Measurements from ENCODE around the gene PCDHGA12. TPM values are rescaled to one million over a fixed set of nuclear protein-coding genes. Genes with fewer than 3 reads are reported as not detected.
"Not testable (repeated sequence)": the region's sequence is repeated elsewhere in the genome, so short reads cannot be mapped to it uniquely, and the experiment has no call there.

PCDHGA12 gene
- total and polyA plus RNA-seq, 2 donors (not counting 1 experiment from before 2014, with no cell fraction given): 0.27 to 2.8 TPM

DNA sequence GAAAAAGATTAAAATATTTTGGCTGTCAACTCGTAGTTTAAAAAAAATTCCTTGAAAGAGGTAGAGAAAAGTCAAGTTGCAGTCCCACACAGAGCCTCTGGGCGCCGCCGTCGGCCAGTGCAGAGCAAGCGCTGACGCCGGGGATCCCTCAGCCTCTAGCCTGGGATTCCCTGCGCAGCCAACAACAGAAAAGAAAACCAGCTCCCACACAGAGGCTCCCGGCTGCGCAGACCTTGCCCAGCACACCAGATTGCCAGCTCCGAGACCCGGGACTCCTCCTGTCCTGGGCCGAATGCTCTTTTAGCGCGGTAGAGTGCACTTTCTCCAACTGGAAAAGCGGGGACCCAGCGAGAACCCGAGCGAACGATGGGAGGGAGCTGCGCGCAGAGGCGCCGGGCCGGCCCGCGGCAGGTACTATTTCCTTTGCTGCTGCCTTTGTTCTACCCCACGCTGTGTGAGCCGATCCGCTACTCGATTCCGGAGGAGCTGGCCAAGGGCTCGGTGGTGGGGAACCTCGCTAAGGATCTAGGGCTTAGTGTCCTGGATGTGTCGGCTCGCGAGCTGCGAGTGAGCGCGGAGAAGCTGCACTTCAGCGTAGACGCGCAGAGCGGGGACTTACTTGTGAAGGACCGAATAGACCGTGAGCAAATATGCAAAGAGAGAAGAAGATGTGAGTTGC, 12.7 kb upstream of the PCDHGA12 start, which contains the start of gene PCDHGB7:
Gene PCDHGB7 (plus strand): TSS at position 184 of the 679 bp plus-strand sequence. CDS start 183 bp downstream, at position 367.
- peak within 1 kb of the TSS; percentile 9 for H2AFZ ChIP-seq (ENCODE audit: insufficient read depth, low read depth, low read length, poor library complexity, severe bottlenecking)
- TF ChIP-seq, protein P1, sequence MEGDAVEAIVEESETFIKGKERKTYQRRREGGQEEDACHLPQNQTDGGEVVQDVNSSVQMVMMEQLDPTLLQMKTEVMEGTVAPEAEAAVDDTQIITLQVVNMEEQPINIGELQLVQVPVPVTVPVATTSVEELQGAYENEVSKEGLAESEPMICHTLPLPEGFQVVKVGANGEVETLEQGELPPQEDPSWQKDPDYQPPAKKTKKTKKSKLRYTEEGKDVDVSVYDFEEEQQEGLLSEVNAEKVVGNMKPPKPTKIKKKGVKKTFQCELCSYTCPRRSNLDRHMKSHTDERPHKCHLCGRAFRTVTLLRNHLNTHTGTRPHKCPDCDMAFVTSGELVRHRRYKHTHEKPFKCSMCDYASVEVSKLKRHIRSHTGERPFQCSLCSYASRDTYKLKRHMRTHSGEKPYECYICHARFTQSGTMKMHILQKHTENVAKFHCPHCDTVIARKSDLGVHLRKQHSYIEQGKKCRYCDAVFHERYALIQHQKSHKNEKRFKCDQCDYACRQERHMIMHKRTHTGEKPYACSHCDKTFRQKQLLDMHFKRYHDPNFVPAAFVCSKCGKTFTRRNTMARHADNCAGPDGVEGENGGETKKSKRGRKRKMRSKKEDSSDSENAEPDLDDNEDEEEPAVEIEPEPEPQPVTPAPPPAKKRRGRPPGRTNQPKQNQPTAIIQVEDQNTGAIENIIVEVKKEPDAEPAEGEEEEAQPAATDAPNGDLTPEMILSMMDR (IDR thresholded peaks at IDR 0.05): peak; percentile 62
- peak; percentile 70 for ATAC-seq (ENCODE audit: low read depth)

More for the DNA sequence above, 12.7 kb upstream of the PCDHGA12 start, which contains the start of gene PCDHGB7:
- H3K27ac ChIP-seq (ENCODE audit: low read length in 2 of 2); H4K20me1 ChIP-seq (ENCODE audit: control insufficient read depth, insufficient read depth, low read length, poor library complexity, severe bottlenecking); H3K27ac Mint-ChIP-seq; H3K79me2 ChIP-seq (ENCODE audit: control insufficient read depth, insufficient read depth, low read length); H3K36me3 ChIP-seq (replicated peaks in 1 of 2; ENCODE audit: control extremely low read depth in 1 of 2, control insufficient read depth in 1 of 2, extremely low read depth in 1 of 2, insufficient read depth in 2 of 2, low read length in 1 of 2); POLR2A ChIA-PET; H3K9me3 Mint-ChIP-seq (ENCODE audit: insufficient read depth); H3K9ac ChIP-seq (ENCODE audit: low read length): not testable (repeated sequence)
- Mint-ChIP-seq H3K27me3 (peaks cover 68% of the 10 kb centered on the region), H3K4me3 (peak within 1 kb of the TSS; percentile 80), H3K4me1 (peaks cover 28% of the 10 kb centered on the region)
- CTCF ChIA-PET: interaction anchor here (1.0 to 3.4 kb wide), 13 partner anchors 11 to 200 kb away, joined by 3 to 24 read pairs (median 3); partner anchors contain the start of genes PCDHGA12, PCDHGA9 and PCDHGC3
- intact Hi-C loops (cut with micrococcal nuclease): loop anchor here (1.0 to 10.0 kb wide), 2 partner anchors 93 to 141 kb away; partner anchors contain the start of gene TAF7
- Histone ChIP-seq H3K4me2 (replicated peaks; ENCODE audit: low read depth, low read length, poor library complexity, severe bottlenecking) (peak within 1 kb of the TSS; percentile 26), H3K4me3 (ENCODE audit: control extremely low read depth in 1 of 5, extremely low read depth in 1 of 5, insufficient read depth in 1 of 5, low read depth in 2 of 5, low read length in 4 of 5) (peak within 1 kb of the TSS in 2 of 5 experiments; percentile 15), H3K27me3 (replicated peaks in 1 of 4; ENCODE audit: control extremely low read depth in 1 of 4, control insufficient read depth in 3 of 4, insufficient read depth in 4 of 4, low read length in 3 of 4) (peaks cover 2 to 77% (median 65%) of the 10 kb centered on the region in 4 experiments), H3K4me1 (ENCODE audit: control insufficient read depth in 2 of 2, insufficient read depth in 2 of 2, low read length in 2 of 2) (peaks cover 21 to 27% of the 10 kb centered on the region in 2 donors), H3K9me3 (ENCODE audit: control extremely low read depth in 1 of 3, control insufficient read depth in 2 of 3, insufficient read depth in 1 of 3, low read length in 2 of 3) (peaks cover 2 to 69% (median 48%) of the 10 kb centered on the region in 3 donors)
- WGBS (ENCODE audit: insufficient coverage): 8% methylated on average over 46 of the region's 47 CpGs
- DNase-seq: peak; percentile 57

Data from B cell (primary cell).